Measurements from ENCODE around the gene PDGFA.
A peak's percentile ranks its signal among the peaks of the same experiment; 100 is the strongest.

The PDGFA gene

DNA sequence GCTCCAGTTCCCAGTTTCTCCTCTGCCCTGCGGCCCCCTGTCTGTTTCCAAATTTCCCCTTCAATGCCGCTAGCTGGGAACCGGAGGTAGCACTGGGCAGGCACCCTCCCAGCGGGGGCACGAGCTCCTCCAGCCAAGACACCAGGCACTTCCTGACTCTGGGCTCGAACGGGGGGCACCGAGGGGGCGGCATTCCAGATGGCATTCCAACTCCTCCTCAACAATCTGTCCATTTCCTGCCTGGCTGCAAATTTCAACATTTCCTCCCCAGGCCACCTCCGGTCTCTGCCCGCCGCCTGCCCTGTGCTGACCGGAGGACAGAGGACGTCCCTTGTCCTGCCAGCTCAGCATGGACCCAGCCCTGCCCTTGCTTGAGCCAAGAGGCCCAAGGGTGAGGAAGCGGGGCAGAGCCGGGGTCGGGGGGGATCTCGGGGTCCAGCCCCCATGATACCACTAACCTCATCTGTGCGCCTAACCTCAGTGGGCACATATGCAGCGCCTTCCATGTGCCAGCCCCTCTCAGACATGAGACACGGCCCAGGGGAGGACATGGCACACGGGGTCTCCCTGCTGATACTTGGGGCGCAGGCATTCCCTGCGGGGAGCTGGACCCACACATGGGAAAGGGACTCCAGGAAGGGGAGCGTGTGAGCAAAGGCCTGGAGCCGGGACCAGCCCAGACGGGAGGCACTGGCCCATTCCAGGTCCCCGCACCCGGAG is 58.0 kb downstream of the PDGFA start:
- peak; percentile 78 for DNase-seq (ENCODE audit: low spot score)

- DNase-seq (ENCODE audit: low spot score) = peak; percentile 61
These were observed 58.6 kb downstream of the PDGFA start for GRCh38 chr7:461117-461452.

DNA sequence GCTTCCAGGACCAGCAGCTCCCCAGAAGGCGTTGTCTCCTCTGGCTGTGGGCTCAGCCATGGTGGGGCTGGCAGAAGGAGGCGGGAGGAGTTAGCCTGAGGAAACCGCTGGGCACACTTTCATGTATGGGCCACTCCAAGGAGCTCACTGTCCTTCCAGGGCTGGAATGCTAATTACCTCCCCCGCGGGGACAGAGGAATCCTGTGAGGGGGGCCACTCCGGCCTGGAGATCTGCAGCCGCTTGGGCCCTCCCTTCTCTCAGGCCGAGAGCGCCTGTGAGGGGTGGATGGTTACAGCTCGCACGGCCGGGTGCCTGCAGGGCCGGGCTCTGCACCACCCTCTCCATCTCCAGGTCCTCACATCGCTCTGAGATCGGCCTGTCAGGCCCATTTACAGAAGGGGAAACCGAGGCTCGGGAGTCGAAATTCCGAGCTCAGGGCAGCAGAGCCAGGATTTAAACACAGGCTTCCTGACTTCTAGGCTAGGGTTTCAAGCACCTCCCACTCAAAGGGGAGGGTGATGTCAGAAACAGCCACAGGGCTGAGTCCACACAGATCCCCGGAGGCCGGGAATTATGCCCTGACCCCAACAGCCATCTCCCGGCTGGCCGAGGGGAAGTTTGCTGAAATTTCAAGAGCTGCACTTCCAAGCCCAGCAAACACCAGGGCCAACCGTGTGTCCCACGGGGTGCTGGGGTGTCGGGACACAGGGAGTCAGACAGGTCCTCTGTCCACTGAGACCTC is 59.1 kb downstream of the PDGFA start:
- peak; percentile 82 for DNase-seq (ENCODE audit: low spot score)

DNA sequence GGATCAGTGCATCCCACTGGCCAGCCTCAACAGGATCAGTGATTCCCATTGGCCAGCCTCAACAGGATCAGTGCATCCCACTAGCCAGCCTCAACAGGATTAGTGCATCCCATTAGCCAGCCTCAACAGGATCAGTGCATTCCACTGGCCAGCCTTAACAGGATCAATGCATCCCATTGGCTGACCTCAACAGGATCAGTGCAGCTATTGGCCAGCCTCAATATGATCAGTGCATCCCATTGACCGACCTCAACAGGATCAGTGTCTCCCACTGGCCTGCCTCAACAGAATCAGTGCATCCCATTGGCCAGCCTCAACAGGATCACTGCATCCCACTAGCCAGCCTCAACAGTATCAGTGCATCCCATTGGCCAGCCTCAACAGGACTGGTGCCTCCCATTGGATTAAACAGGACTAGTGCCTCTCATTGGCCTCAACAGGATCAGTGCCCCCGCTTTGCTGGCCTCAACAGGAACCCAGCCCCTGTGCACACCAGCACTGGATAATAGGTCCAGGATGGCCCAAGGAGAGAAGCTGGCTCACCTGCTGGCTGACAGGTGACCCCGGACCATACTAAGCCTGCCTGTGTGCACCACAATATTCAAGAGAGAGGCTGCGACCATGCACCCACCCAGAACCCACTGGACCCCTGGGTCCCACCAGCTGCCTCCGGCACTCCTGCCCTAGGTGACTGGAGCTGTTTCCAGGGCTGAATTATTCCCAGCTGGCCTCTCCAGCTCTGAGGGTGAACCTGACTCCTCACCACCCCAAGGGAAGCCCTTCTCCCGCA is 59.9 kb downstream of the PDGFA start:
- peak; percentile 61 for DNase-seq (ENCODE audit: low spot score)

- DNase-seq (ENCODE audit: low spot score) = no peak
These were observed 61.0 kb downstream of the PDGFA start for GRCh38 chr7:458511-459245.

- DNase-seq (ENCODE audit: low spot score) = no peak
These were observed 61.7 kb downstream of the PDGFA start for GRCh38 chr7:457814-458510.

GRCh38 chr7:455110-455928 is 64.3 kb downstream of the PDGFA start:
- DNase-seq (ENCODE audit: low spot score) = peak; percentile 84

DNA sequence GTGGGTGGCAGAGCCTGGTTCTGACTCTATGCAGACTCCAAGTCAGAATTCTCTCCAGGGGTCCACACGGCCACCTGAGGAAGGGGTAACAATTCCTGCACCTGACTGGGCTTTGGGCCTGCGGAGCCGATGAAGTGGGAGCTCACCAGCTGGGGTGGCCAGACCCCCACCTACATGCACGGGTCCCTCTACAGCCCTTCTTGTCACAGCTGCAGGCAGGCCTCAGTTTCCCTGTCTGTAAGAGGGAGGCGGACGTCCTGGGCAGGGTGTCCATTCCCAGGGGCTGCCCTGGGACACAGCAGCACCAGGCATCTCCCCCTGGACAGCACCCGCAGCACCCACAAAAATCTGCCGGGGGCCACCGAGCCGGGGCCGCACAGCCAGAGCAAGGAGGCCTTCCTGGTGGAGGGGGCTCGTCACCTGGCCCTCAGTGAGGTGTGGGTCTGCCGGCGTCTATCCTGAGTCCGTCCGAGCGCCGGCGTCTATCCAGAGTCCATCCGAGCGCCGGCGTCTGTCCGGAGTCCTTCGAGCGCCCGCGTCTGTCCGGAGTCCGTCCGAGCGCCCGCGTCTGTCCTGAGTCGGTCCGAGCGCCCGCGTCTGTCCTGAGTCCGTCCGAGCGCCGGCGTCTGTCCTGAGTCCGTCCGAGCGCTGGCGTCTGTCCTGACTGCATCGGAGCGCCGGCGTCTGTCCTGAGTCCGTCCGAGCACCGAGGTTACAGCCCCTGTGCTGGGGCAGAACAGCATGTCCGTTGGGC is 65.1 kb downstream of the PDGFA start:
- no peak for DNase-seq (ENCODE audit: low spot score)

GRCh38 chr7:453597-454306 is 65.9 kb downstream of the PDGFA start:
- DNase-seq (ENCODE audit: low spot score) = no peak

DNA sequence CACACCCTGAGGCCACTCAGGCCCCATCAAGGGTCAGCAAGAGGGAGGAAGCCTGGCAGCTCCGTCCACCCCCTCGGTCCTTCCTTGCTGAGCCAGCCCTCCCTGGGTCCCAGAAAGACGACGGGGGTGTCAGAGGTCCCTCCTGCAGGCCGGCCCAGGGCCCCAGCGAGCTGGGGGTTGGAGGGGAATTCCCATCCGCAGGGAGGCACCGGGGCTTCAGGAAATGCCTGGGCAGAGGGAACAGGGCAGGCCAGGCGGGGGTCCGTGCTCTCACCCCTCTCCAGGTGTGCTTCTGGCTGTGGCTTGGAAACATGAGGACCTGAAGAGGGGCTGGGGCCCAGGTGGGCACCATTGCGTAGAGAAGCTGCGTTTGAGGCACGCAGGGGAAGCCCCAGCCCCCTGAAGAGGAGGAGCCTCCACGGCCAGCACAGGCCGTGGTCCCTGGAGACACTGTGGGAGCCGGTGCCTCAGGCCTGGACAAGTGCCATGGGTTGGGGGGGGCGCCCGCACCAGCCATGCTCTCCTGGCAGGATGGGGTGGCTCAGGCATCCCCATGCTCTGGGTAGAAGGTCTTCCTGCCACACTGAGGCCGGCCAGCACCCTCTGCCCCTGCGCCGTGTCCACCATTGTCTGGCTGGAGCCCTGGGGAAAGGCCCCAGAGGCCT is 66.7 kb downstream of the PDGFA start:
- DNase-seq (ENCODE audit: low spot score) = no peak

GRCh38 chr7:452226-452751 is 67.4 kb downstream of the PDGFA start:
- peak; percentile 90 for DNase-seq (ENCODE audit: low spot score)

- peak; percentile 86 for DNase-seq (ENCODE audit: low spot score)
These were observed 68.1 kb downstream of the PDGFA start for GRCh38 chr7:451255-452225.

- no peak for DNase-seq (ENCODE audit: low spot score)
These were observed 68.9 kb downstream of the PDGFA start for GRCh38 chr7:450741-451140.

DNA sequence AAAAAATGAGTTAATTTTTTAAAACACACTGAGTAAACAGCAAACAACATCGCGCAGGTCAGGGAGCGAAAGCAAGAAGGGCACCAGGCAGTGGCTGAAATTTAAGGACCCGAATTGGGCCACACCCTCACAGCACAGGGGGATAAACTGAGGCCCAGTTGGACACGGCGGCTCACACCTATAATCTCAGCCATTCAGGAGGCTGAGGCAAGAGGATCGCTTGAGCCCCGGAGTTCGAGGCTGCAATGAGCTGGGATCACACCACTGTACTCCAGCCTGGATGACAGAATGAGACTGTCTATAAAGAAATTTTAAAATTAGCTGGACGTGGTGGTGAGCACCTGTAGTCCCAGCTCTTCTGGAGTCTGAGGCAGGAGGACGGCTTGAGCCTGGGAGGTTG is 69.6 kb downstream of the PDGFA start:
- no peak for DNase-seq (ENCODE audit: low spot score)

DNA sequence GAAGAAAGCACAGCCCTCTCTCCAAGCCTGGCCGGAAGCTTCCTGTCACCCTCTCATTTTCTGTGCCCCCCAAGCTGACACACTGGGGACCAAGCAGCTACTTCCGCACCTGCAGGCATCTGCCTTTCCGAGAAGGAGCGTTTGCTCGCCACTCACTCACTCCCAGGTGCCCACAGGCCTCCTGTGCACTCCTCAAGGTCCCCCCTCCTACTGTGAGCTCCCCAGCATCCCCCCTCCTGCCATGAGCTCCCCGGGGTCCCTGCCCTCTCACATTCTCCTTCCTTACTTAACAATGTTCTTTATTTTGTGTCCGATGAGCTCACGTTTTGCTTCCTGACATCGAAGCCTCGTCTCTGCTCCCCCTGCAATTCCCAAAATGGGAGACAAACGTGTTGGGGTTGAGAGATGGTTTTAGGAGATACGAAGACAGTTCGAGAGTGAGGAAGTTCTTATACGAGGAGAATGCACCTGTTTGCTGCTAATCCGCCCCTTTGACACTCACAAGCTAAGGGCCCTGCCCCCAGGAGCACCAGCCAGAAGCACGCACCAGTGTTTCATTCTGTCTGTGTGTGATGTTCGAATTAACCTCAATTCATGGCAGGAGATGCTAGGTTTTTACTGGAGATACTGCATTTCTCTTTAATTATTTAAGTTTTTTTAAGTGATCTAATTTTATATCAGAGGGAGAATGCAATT is 70.2 kb downstream of the PDGFA start:
- DNase-seq (ENCODE audit: low spot score) = no peak

GRCh38 chr7:447523-447922 is 72.1 kb downstream of the PDGFA start:
- DNase-seq (ENCODE audit: low spot score) = no peak
